SJSA1 (cell line): Measurements from ENCODE around the gene DTL. TPM values are rescaled to one million over a fixed set of nuclear protein-coding genes. Genes with fewer than 3 reads are reported as not detected.

ENCODE experiments used
- DNase-seq, 2 experiments: peaks; one replicate each; pipeline ENCODE4 v3.0.0-alpha.2; 2015 to 2020; ENCODE audit warnings: low spot score in 2 of 2, low read depth in 1 of 2
- H3K27ac ChIP-seq: fragments of 250-450 bp; sonication (Bioruptor Pico); 2 replicates; pipeline ENCODE4 v1.5.1; 2020; ENCODE audit warnings: mild to moderate bottlenecking, moderate library complexity
- H3K27me3 ChIP-seq: fragments of 250-450 bp; sonication (Bioruptor Pico); replicated peaks from 2 replicates; pipeline ENCODE4 v1.5.1; 2020; ENCODE audit warnings: mild to moderate bottlenecking, moderate library complexity
- H3K36me3 ChIP-seq: fragments of 250-450 bp; sonication (Bioruptor Pico); 2 replicates; pipeline ENCODE4 v1.5.1; 2020; ENCODE audit warnings: mild to moderate bottlenecking
- H3K4me1 ChIP-seq: fragments of 250-450 bp; sonication (Bioruptor Pico); replicated peaks from 2 replicates; pipeline ENCODE4 v1.6.1; 2021; ENCODE audit warnings: mild to moderate bottlenecking
- H3K4me3 ChIP-seq: fragments of 250-450 bp; sonication (Bioruptor Pico); 2 replicates; pipeline ENCODE4 v1.5.1; 2020; ENCODE audit warnings: mild to moderate bottlenecking
- H3K9me3 ChIP-seq: fragments of 250-450 bp; sonication (Bioruptor Pico); replicated peaks from 2 replicates; pipeline ENCODE4 v1.5.1; 2020; ENCODE audit warnings: mild to moderate bottlenecking
- total RNA-seq: library from RNA; depleted of rRNA; stranded (reverse); fragments of >200 nt; shearing (Covaris generic); gene quantifications from 2 replicates; pipeline ENCODE4 v1.2.3, GENCODE V29; 2014

The DTL gene
- total RNA-seq, 1 experiment from 2014 or later, result 59.4 TPM

GRCh38 chr1:212111536-212111935, 76.0 kb downstream of the DTL start:
- Histone ChIP-seq H3K36me3 (peaks cover 14% of the 10 kb centered on the region), H3K4me1 (peaks cover 19% of the 10 kb centered on the region), H3K9me3 (no peaks in the 10 kb centered on the region), H3K4me3 (no peak overlapping the region), H3K27me3 (no peaks in the 10 kb centered on the region), H3K27ac (no peak overlapping the region)
- no peak for DNase-seq

- DNase-seq, result no peak
- Histone ChIP-seq H3K27me3 (no peaks in the 10 kb centered on the region), H3K27ac (no peak overlapping the region), H3K4me1 (peaks cover 17% of the 10 kb centered on the region), H3K4me3 (no peak overlapping the region), H3K9me3 (no peaks in the 10 kb centered on the region), H3K36me3 (peaks cover 3% of the 10 kb centered on the region; the same call in 1 of the 2 replicates)
These were observed 78.2 kb downstream of the DTL start for GRCh38 chr1:212113706-212114105.

DNA sequence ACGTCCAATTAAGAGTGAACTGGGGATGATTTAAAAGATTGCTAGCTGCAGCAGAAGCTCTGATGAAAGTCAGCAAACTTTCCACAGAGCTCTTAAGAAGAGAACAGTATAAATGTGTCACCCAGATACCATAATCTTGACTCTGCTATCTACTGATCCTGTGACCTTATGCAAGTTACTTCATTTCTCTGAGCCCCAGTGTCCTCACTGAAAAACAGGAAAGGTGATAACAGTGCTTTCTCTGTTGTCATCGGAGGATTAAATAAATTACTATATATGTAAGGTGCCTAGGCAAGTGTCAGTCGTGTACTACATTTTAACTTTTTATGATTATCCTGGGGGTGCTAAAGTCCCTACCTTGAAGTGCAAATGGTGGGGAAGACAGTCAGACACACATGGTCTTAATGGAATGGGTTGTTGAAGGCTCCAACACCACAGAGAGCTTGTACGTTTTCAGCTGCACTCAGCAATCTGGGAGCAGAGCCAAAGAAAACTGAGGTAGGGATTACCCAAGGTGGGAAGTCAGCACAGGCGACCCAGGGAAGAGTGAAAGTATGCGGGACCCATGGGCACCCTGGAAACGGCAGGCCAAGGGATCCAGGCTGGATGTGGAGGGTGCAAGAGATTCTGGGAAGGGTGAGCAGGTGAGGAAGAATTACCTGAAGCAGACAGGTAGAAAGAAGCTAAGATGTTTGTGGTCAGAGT, 82.8 kb downstream of the DTL start:
- Histone ChIP-seq H3K27me3 (no peaks in the 10 kb centered on the region), H3K4me3 (no peak overlapping the region), H3K27ac (no peak overlapping the region), H3K36me3 (peaks cover 6% of the 10 kb centered on the region; the same call in 1 of the 2 replicates), H3K9me3 (no peaks in the 10 kb centered on the region), H3K4me1 (peaks cover 11% of the 10 kb centered on the region)
- DNase-seq, result no peak

DNA sequence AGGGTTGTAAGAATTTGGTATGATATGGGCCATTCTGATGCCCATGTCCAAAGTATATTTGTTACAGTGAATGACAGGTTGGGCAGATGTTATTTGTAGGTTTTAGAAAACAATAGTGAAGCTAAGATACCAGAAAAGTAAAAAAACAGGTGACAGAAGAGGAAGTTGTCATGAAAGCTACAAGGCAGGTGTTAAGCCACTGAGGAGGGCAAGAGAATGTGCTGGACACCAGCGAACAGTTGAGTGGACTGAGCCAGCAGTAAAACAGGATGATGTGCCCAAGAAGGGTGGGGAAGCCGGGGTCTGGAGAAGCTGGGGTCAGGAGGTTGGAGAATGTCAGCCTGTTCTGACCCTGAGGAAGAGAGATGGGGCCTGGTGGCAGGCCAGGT, 83.3 kb downstream of the DTL start:
- H3K4me3 ChIP-seq, result no peak overlapping the region
- no peaks in the 10 kb centered on the region for H3K27me3 ChIP-seq
- no peak overlapping the region for H3K27ac ChIP-seq
- H3K4me1 ChIP-seq, result peaks cover 11% of the 10 kb centered on the region
- DNase-seq, result no peak
- H3K36me3 ChIP-seq, result peaks cover 6% of the 10 kb centered on the region; the same call in 1 of the 2 replicates
- H3K9me3 ChIP-seq, result no peaks in the 10 kb centered on the region

DNA sequence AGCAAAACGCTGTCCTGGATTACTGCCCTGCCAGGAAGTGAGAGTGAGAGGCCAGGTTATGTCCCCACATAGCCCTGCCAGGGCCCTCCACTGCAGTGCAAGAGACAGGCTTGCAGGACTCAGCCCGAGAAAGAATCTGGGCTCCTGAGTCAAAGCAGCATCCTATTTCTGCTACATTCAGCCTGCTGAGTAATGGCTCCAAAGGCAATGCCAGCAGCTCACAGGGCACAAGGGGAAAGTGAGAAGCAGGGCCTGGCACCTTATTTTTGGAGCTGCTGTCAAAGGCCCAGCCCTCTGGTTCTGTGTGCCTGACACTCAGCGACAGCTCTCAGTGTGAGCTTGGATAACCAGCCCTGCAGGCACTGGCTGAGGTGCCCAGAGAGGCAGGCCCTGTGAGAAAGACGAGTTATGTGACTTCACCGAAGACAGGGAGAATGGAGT, 83.9 kb downstream of the DTL start:
- no peak overlapping the region for H3K4me3 ChIP-seq
- H3K36me3 ChIP-seq, result peaks cover 6% of the 10 kb centered on the region; the same call in 1 of the 2 replicates
- no peaks in the 10 kb centered on the region for H3K27me3 ChIP-seq
- H3K4me1 ChIP-seq, result peaks cover 11% of the 10 kb centered on the region
- no peak for DNase-seq
- H3K9me3 ChIP-seq, result no peaks in the 10 kb centered on the region
- no peak overlapping the region for H3K27ac ChIP-seq

DNA sequence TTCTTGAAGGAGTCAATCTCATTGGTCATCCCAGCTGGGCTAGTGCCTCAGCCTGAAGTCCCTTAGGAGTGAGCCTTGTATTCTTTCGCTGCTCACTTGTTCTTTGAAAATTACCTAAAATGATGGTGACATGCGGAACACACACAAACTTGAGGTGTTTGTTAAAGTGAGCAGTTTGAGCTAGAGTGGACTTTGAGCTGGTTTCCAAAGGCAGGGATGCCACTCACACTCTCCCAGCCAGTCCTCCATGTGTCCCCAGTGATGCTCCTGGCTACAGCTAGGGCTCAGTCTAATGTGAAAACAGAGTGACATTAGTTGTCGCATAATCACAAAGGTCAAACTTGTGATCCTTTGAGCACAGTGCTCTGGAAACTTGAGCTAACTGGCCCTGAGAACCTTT, 84.3 kb downstream of the DTL start:
- Histone ChIP-seq H3K27me3 (no peaks in the 10 kb centered on the region), H3K36me3 (peaks cover 6% of the 10 kb centered on the region; the same call in 1 of the 2 replicates), H3K9me3 (no peaks in the 10 kb centered on the region), H3K4me1 (peaks cover 11% of the 10 kb centered on the region), H3K4me3 (no peak overlapping the region), H3K27ac (no peak overlapping the region)
- no peak for DNase-seq

DNA sequence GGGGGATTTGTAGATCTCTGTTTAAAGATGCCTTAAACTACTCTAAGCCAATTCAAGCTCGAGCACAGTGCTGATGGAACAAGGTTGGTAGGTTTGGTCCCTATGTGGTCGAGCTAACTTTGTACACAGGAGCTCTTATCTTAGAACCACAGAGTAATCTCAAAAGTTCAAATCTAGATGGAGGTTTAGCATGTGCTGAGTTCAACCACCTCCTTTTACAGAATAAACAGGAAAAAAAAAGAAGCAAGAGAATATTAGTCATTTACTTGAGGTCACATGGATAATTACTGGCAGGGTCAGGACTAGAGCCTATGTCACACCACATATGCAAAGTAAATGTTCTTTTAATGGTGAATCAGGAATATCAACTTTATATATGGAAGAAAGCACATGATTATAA, 86.2 kb downstream of the DTL start:
- H3K27ac ChIP-seq, result 0 out of 2 replicates have a peak overlapping the region, but pooled peaks have one; percentile 18
- H3K36me3 ChIP-seq, result peaks cover 6% of the 10 kb centered on the region; the same call in 1 of the 2 replicates
- DNase-seq, result no peak
- H3K9me3 ChIP-seq, result no peaks in the 10 kb centered on the region
- no peak overlapping the region for H3K4me3 ChIP-seq
- H3K27me3 ChIP-seq, result no peaks in the 10 kb centered on the region
- peaks cover 11% of the 10 kb centered on the region for H3K4me1 ChIP-seq

DNA sequence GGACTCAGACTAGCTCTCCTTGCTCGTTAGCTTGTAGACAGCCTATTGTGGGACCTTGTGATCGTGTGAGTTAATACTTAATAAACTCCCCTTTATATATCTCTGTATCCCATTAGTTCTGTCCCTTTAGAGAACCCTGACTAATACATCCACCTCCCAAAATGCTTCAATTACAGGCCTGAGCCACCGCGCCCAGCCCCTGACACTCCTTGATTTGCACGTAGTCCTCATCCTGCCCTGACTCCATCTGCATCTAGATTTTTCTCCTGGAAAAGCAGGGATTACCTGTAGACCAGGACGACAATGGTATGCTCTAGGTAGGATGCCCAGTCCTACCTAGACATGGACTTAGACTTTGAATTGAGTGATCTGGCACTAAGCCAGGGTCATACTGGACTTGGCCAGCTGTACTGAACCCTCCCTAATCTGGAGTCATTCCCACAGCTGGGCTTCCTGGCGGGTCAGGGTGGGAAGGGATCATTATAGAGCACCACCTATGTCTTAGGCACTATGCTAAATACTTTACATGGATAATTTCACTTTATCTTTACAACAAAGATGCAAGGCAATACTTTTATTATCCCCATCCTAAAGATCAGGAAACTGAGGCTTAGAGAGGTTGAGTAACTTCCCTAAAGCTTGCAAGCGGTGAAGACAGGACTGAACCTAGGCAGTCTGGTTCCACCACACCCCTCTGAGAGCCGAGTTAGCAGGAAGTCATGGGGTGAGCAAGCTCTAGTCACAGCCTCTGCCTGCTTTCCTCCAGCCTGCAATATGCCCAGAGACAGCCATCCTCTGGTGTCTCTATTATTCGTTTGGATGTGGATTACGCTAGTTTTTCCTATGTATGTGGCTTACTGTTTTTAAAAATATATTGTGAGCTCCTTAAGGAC, 89.4 kb downstream of the DTL start:
- Histone ChIP-seq H3K4me3 (no peak overlapping the region), H3K36me3 (peaks cover 6% of the 10 kb centered on the region; the same call in 1 of the 2 replicates), H3K4me1 (peaks cover 11% of the 10 kb centered on the region), H3K27me3 (no peaks in the 10 kb centered on the region), H3K9me3 (no peaks in the 10 kb centered on the region), H3K27ac (no peak overlapping the region)
- no peak for DNase-seq

DNA sequence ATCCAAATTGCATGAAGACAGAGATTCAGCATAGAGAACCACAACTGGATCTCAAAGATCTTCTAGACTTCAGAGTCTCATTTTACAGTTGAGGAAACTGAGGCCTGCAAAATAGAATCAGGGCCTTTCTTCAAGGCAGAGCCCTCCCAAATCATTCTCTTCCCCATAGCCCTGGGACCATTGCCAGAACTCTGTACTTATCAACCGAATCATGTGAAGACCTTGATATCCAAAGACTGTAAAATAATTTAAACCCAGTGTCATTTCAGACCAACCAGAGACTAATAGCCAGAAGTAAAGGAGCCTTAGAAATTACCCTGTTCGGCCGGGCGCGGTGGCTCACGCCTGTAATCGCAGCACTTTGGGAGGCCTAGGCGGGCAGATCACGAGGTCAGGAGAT, 90.1 kb downstream of the DTL start:
- H3K36me3 ChIP-seq, result peaks cover 8% of the 10 kb centered on the region; the same call in 1 of the 2 replicates
- H3K27me3 ChIP-seq, result no peaks in the 10 kb centered on the region
- DNase-seq, result no peak
- H3K4me3 ChIP-seq, result no peak overlapping the region
- no peaks in the 10 kb centered on the region for H3K9me3 ChIP-seq
- H3K27ac ChIP-seq, result no peak overlapping the region
- peaks cover 11% of the 10 kb centered on the region for H3K4me1 ChIP-seq

DNA sequence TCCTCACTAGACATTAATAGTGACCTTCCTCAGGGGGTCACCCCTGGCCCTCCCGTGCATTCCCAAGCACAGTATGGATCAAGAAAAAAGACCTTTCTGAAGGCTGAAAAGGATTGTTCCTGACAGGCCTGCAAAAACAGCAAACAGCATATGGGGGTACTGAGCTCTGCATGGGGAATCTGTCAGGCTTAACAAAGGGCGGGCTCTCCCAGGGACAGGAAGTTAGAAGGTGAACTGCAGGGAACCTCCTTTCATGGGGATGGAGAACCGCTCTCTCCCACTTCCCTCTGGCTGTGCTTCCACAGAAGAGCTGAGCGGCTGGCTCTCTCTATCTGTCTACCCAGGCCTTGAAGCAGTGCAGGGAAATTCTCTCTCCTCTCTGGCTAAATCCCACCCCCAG, 91.7 kb downstream of the DTL start:
- H3K27ac ChIP-seq, result no peak overlapping the region
- H3K9me3 ChIP-seq, result no peaks in the 10 kb centered on the region
- 0 out of 2 replicates have a peak, but pooled peaks cover 4% of the 10 kb centered on the region for H3K36me3 ChIP-seq
- no peak overlapping the region for H3K4me3 ChIP-seq
- no peaks in the 10 kb centered on the region for H3K4me1 ChIP-seq
- no peak for DNase-seq
- no peaks in the 10 kb centered on the region for H3K27me3 ChIP-seq

GRCh38 chr1:212129781-212130180, 94.2 kb downstream of the DTL start:
- H3K4me1 ChIP-seq, result no peaks in the 10 kb centered on the region
- no peaks in the 10 kb centered on the region for H3K9me3 ChIP-seq
- H3K27me3 ChIP-seq, result no peaks in the 10 kb centered on the region
- no peak overlapping the region for H3K27ac ChIP-seq
- H3K4me3 ChIP-seq, result no peak overlapping the region
- DNase-seq, result no peak
- H3K36me3 ChIP-seq, result 0 out of 2 replicates have a peak, but pooled peaks cover 5% of the 10 kb centered on the region

- Histone ChIP-seq H3K9me3 (no peaks in the 10 kb centered on the region), H3K27me3 (no peaks in the 10 kb centered on the region), H3K27ac (no peak overlapping the region), H3K4me1 (no peaks in the 10 kb centered on the region), H3K36me3 (0 out of 2 replicates have a peak, but pooled peaks cover 5% of the 10 kb centered on the region), H3K4me3 (no peak overlapping the region)
- no peak for DNase-seq
These were observed 96.5 kb downstream of the DTL start for GRCh38 chr1:212132025-212132424.

DNA sequence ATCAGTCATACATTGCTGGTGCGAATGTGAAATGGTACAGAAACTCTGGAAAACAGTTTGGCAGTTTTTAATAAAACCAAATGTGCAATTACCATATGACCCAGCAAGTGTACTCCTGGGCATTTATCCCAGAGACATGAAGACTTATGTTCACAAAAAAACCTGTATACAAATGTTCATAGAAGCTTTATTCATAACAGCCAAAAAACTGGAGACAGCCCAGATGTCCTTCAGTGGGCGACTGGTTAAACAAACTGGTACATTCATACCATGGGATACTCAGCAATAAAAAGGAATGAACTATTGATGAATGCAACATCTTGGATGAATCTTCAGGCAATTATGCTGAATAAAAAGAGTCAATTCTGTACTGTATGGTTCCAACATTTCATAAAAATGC, 97.8 kb downstream of the DTL start:
- Histone ChIP-seq H3K4me3 (no peak overlapping the region), H3K36me3 (0 out of 2 replicates have a peak, but pooled peaks cover 5% of the 10 kb centered on the region), H3K27me3 (no peaks in the 10 kb centered on the region), H3K27ac (no peak overlapping the region), H3K9me3 (no peaks in the 10 kb centered on the region), H3K4me1 (no peaks in the 10 kb centered on the region)
- DNase-seq, result no peak

- no peaks in the 10 kb centered on the region for H3K27me3 ChIP-seq
- H3K27ac ChIP-seq, result no peak overlapping the region
- H3K4me1 ChIP-seq, result no peaks in the 10 kb centered on the region
- no peak for DNase-seq
- 0 out of 2 replicates have a peak, but pooled peaks cover 5% of the 10 kb centered on the region for H3K36me3 ChIP-seq
- H3K9me3 ChIP-seq, result no peaks in the 10 kb centered on the region
- no peak overlapping the region for H3K4me3 ChIP-seq
These were observed 99.6 kb downstream of the DTL start for GRCh38 chr1:212135166-212135565.
